HepG2 (cell line): ENCODE measurements around the gene GFOD1.

ENCODE experiments used
- BRCA1 ChIP-seq: sonication (generic); formaldehyde crosslinking; IDR thresholded peaks from 2 replicates; pipeline ENCODE4 v1.4.0; 2020; ENCODE audit warnings: missing genetic modification reagents
- FOXJ3 ChIP-seq: sonication (generic); formaldehyde crosslinking; IDR thresholded peaks from 2 replicates; pipeline ENCODE4 v1.4.0; 2020; ENCODE audit warnings: missing genetic modification reagents, mild to moderate bottlenecking, borderline replicate concordance
- ZNF580 ChIP-seq: IDR thresholded peaks from 2 replicates; pipeline ENCODE4 v1.6.1; 2016; ENCODE audit warnings: low read depth, borderline replicate concordance
- ZXDC ChIP-seq: sonication (generic); formaldehyde crosslinking; IDR thresholded peaks from 2 replicates; pipeline ENCODE4 v1.5.0; 2020; ENCODE audit warnings: mild to moderate bottlenecking, missing genetic modification reagents
- TF ChIP-seq, protein P1 (sequence below): sonication (generic); formaldehyde crosslinking; IDR thresholded peaks from 2 replicates; pipeline ENCODE4 v1.5.0; 2020; ENCODE audit warnings: mild to moderate bottlenecking, missing genetic modification reagents, moderate library complexity
- TF ChIP-seq, protein P2 (sequence below): sonication (generic); formaldehyde crosslinking; IDR thresholded peaks from 2 replicates; pipeline ENCODE4 v1.5.0; 2020; ENCODE audit warnings: missing genetic modification reagents

DNA sequence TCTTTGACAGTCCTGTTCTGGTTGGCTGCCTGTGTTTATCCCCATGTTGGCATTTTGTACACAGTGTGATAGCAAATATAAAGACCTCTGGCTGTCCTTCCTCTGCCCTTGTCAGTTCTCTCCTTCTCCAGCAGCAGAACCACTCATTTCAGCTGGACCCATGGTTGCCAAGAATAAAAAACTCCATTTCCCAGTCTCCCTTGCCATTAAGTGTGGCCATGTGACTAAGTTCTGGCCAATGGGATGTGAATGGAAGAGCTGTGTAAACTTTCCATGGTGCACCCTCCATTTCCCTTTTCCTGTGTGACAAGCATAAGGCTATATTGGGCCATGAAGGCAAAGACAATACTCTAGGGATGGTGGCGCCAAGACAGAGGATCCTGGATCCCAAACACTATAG, 80.6 kb downstream of the GFOD1 start:
- TF ChIP-seq FOXJ3 (CRISPR knock-in tag) (no peak), ZNF580 (CRISPR knock-in tag) (no peak), ZXDC (no peak), BRCA1 (CRISPR knock-in tag) (no peak)
- TF ChIP-seq, protein P1, sequence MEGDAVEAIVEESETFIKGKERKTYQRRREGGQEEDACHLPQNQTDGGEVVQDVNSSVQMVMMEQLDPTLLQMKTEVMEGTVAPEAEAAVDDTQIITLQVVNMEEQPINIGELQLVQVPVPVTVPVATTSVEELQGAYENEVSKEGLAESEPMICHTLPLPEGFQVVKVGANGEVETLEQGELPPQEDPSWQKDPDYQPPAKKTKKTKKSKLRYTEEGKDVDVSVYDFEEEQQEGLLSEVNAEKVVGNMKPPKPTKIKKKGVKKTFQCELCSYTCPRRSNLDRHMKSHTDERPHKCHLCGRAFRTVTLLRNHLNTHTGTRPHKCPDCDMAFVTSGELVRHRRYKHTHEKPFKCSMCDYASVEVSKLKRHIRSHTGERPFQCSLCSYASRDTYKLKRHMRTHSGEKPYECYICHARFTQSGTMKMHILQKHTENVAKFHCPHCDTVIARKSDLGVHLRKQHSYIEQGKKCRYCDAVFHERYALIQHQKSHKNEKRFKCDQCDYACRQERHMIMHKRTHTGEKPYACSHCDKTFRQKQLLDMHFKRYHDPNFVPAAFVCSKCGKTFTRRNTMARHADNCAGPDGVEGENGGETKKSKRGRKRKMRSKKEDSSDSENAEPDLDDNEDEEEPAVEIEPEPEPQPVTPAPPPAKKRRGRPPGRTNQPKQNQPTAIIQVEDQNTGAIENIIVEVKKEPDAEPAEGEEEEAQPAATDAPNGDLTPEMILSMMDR (CRISPR knock-in tag), result no peak
- TF ChIP-seq, protein P2, sequence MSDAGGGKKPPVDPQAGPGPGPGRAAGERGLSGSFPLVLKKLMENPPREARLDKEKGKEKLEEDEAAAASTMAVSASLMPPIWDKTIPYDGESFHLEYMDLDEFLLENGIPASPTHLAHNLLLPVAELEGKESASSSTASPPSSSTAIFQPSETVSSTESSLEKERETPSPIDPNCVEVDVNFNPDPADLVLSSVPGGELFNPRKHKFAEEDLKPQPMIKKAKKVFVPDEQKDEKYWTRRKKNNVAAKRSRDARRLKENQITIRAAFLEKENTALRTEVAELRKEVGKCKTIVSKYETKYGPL (CRISPR knock-in tag), result no peak
